Stimulated activated CD4-positive, alpha-beta T cell treated with anti-CD3 and anti-CD28 coated beads, Interleukin-4, amount 100 ng/mL, for 48 hours (primary cell): Measurements from ENCODE around the gene THAP4.

Experiments used
- DNase-seq, 2 donors: peaks; one replicate each; pipeline ENCODE4 v3.0.0-alpha.2; 2020; ENCODE audit warnings: low read depth in 2 of 2

The THAP4 gene

GRCh38 chr2:241563981-241564595 lies 72.9 kb downstream of the THAP4 start:
- DNase-seq, result no peak

GRCh38 chr2:241563571-241563980 lies 73.4 kb downstream of the THAP4 start:
- DNase-seq, result no peak

- no peak for DNase-seq
Observed at GRCh38 chr2:241563031-241563507, 73.9 kb downstream of the THAP4 start.

GRCh38 chr2:241562269-241562891 lies 74.6 kb downstream of the THAP4 start:
- no peak for DNase-seq

GRCh38 chr2:241561832-241562231 lies 75.1 kb downstream of the THAP4 start:
- no peak for DNase-seq

GRCh38 chr2:241560883-241561474 lies 76.0 kb downstream of the THAP4 start:
- no peak for DNase-seq

GRCh38 chr2:241560162-241560882 lies 76.6 kb downstream of the THAP4 start:
- DNase-seq, result no peak

- DNase-seq, result no peak
Observed at GRCh38 chr2:241559323-241560161, 77.4 kb downstream of the THAP4 start.

- peak in 1 of 2 donors; percentile 2 for DNase-seq
Observed at GRCh38 chr2:241558532-241559322, 78.2 kb downstream of the THAP4 start, which contains the start of gene BOK. TSS of gene BOK (plus strand) at chr2:241558745. CDS start at chr2:241559484, 739 bp downstream.

- no peak for DNase-seq
Observed at GRCh38 chr2:241556746-241557145, 80.2 kb downstream of the THAP4 start.

GRCh38 chr2:241555711-241556110 lies 81.2 kb downstream of the THAP4 start:
- no peak for DNase-seq

GRCh38 chr2:241554610-241555322 lies 82.2 kb downstream of the THAP4 start:
- DNase-seq, result no peak

- no peak for DNase-seq
Observed at GRCh38 chr2:241553981-241554380, 83.0 kb downstream of the THAP4 start.

GRCh38 chr2:241553512-241553830 lies 83.5 kb downstream of the THAP4 start:
- DNase-seq, result no peak

GRCh38 chr2:241551998-241552737 lies 84.8 kb downstream of the THAP4 start:
- no peak for DNase-seq

GRCh38 chr2:241551599-241551997 lies 85.4 kb downstream of the THAP4 start:
- DNase-seq, result no peak

- no peak for DNase-seq
Observed at GRCh38 chr2:241550616-241551580, 86.1 kb downstream of the THAP4 start.

GRCh38 chr2:241548451-241548835 lies 88.5 kb downstream of the THAP4 start:
- DNase-seq, result no peak
